HepG2 (cell line): ENCODE data around the gene HTRA2. TPM values are rescaled to one million over a fixed set of nuclear protein-coding genes. Genes with fewer than 3 reads are reported as not detected.

Source experiments
- AGO1 ChIP-seq: fragments of 200-400 bp; formaldehyde crosslinking; IDR thresholded peaks from 2 replicates; pipeline ENCODE4 v1.6.1; 2017; ENCODE audit warnings: mild to moderate bottlenecking, low read depth, low read length, moderate library complexity; ENCODE audit not compliant: poor library complexity, severe bottlenecking
- BRD4 ChIP-seq: sonication (generic); formaldehyde crosslinking; IDR thresholded peaks from 2 replicates; pipeline ENCODE4 v1.4.0; 2020; ENCODE audit warnings: missing genetic modification reagents
- HNRNPL ChIP-seq: fragments of 200-400 bp; formaldehyde crosslinking; IDR thresholded peaks from 2 replicates; pipeline ENCODE4 v1.6.1; 2017; ENCODE audit warnings: mild to moderate bottlenecking, low read depth, low read length
- HNRNPLL ChIP-seq: fragments of 200-400 bp; formaldehyde crosslinking; IDR thresholded peaks from 2 replicates; pipeline ENCODE4 v1.6.1; 2017; ENCODE audit warnings: mild to moderate bottlenecking, low read depth, low read length; ENCODE audit not compliant: poor library complexity, severe bottlenecking
- SP1 ChIP-seq, 2 experiments: fragments of 450-650 bp in 1 of 2; sonication (generic) in 1 of 2; formaldehyde crosslinking in 1 of 2; IDR thresholded peaks; 2 replicates each; pipeline versions ENCODE4 v1.4.0 to v1.6.1; 2016 to 2020; ENCODE audit warnings: missing genetic modification reagents in 1 of 2
- TGIF2 ChIP-seq: IDR thresholded peaks from 2 replicates; pipeline ENCODE4 v1.6.1; 2016; ENCODE audit warnings: control low read depth, missing compliant biosample characterization
- ZFP36L2 ChIP-seq: sonication (generic); formaldehyde crosslinking; IDR thresholded peaks from 2 replicates; pipeline ENCODE4 v1.4.0; 2020; ENCODE audit warnings: missing genetic modification reagents
- ZFP37 ChIP-seq: sonication (generic); formaldehyde crosslinking; IDR thresholded peaks from 2 replicates; pipeline ENCODE4 v1.4.0; 2020; ENCODE audit warnings: missing genetic modification reagents, borderline replicate concordance
- ZFP82 ChIP-seq: sonication (generic); formaldehyde crosslinking; IDR thresholded peaks from 2 replicates; pipeline ENCODE4 v1.5.1; 2020; ENCODE audit warnings: mild to moderate bottlenecking, missing genetic modification reagents, borderline replicate concordance
- ZNF207 ChIP-seq: fragments of 450-650 bp; IDR thresholded peaks from 2 replicates; pipeline ENCODE4 v1.6.1; 2016; ENCODE audit warnings: antibody characterized with exemption, borderline replicate concordance
- ZNF543 ChIP-seq: sonication (generic); formaldehyde crosslinking; IDR thresholded peaks from 2 replicates; pipeline ENCODE4 v1.4.0; 2020; ENCODE audit warnings: mild to moderate bottlenecking, missing genetic modification reagents
- ZNF556 ChIP-seq: sonication (generic); formaldehyde crosslinking; IDR thresholded peaks from 2 replicates; pipeline ENCODE4 v1.4.0; 2020; ENCODE audit warnings: mild to moderate bottlenecking, missing genetic modification reagents, borderline replicate concordance
- ZNF564 ChIP-seq: sonication (generic); formaldehyde crosslinking; IDR thresholded peaks from 2 replicates; pipeline ENCODE4 v1.8.1; 2023; ENCODE audit warnings: mild to moderate bottlenecking, missing genetic modification reagents
- ZNF768 ChIP-seq: sonication (generic); formaldehyde crosslinking; IDR thresholded peaks from 2 replicates; pipeline ENCODE4 v1.4.0; 2020; ENCODE audit warnings: missing genetic modification reagents
- polyA plus RNA-seq, 8 experiments: library from polyadenylated mRNA; depleted of rRNA in 3 of 8; stranded (reverse) in 7 of 8; unstranded in 1 of 8; fragments of >200 nt; fragmentation: Illumina TruSeq in 4 of 8; extraction: Trizol in 4 of 8; gene quantifications; 2 replicates each; pipeline versions ENCODE4 v1.2.1 to v1.2.3, GENCODE V29; 2011 to 2016; ENCODE audit warnings: low read depth in 4 of 8, missing spikeins in 1 of 8, mixed read lengths in 1 of 8; ENCODE audit not compliant: insufficient read depth in 1 of 8
- total RNA-seq, 5 experiments: library from RNA; depleted of rRNA; stranded (reverse); fragments of >200 nt; fragmentation: Illumina TruSeq; extraction: Trizol; gene quantifications; 2 replicates each; pipeline ENCODE4 v1.2.3, GENCODE V29; 2016; ENCODE audit warnings: low read depth in 1 of 5
- TF ChIP-seq, protein P1 (sequence below): sonication (generic); formaldehyde crosslinking; IDR thresholded peaks from 2 replicates; pipeline ENCODE4 v1.8.0; 2022; ENCODE audit warnings: mild to moderate bottlenecking, missing genetic modification reagents, moderate library complexity
- TF ChIP-seq, protein P2 (sequence below): sonication (generic); formaldehyde crosslinking; IDR thresholded peaks from 2 replicates; pipeline ENCODE4 v1.4.0; 2020; ENCODE audit warnings: missing genetic modification reagents
- TF ChIP-seq, protein P3 (sequence below): sonication (generic); formaldehyde crosslinking; IDR thresholded peaks from 2 replicates; pipeline ENCODE4 v1.5.1; 2020; ENCODE audit warnings: mild to moderate bottlenecking, missing genetic modification reagents, moderate library complexity
- TF ChIP-seq, protein P4 (sequence below): sonication (generic); formaldehyde crosslinking; IDR thresholded peaks from 2 replicates; pipeline ENCODE4 v1.5.1; 2020; ENCODE audit warnings: missing genetic modification reagents, mild to moderate bottlenecking, borderline replicate concordance
- TF ChIP-seq, protein P5 (sequence below): sonication (generic); formaldehyde crosslinking; IDR thresholded peaks from 2 replicates; pipeline ENCODE4 v1.9.0; 2021; ENCODE audit warnings: missing genetic modification reagents, mild to moderate bottlenecking, borderline replicate concordance

HTRA2 gene
- total and polyA plus RNA-seq, 2 of the 13 experiments (the other 11 are each of a cell fraction or from before 2014, with no cell fraction given), result 47.7 to 50.3 TPM

DNA sequence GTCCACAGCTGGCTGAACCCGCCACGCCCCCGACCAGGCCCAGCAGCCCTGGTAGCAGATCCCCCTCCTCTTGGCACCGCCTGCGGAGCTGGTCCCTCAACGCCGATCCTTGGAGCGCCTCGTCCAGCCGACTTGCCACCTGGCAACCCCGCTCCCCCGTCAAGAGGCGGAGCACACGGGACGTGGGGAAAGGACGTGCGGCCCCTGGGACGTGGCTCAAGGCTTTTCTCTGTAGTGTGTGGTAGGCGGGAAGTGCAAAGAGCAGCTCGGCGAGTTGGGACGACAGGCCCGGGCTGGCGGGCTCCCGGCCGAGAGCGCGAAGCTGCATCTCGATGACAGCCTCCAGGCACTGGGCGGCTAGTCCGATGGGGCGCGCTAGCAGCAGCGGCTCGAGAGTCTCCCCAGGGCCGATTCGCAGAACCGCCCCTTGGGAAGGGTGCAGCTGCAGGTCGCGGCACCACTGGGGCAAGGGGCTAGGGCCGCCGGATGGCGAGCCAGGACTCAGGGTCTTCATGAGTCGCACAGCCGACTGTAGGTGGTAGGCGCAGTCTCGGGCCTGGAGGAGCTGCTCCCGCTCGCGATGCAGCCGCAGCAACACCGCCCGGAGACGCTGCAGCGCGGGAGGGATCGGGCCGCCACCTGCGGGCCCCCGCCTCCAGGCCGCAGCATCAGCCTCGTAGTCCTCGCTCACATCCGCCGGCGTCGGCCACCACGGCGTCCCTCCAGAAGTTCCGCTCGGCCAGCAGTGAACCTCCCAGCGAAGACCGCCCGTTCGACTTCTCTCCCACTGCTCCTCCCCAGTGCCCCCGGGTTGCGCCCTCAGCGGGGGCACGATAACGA lies 47.6 kb upstream of the HTRA2 start (continued):
- 0 out of 2 replicates have a peak, but pooled peaks have one; percentile 19 for TF ChIP-seq TGIF2 (CRISPR knock-in tag)
- TF ChIP-seq ZNF543 (CRISPR knock-in tag), result peak; percentile 96; the same call in 1 of the 2 replicates
- TF ChIP-seq, protein P1, sequence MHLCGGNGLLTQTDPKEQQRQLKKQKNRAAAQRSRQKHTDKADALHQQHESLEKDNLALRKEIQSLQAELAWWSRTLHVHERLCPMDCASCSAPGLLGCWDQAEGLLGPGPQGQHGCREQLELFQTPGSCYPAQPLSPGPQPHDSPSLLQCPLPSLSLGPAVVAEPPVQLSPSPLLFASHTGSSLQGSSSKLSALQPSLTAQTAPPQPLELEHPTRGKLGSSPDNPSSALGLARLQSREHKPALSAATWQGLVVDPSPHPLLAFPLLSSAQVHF (CRISPR knock-in tag), result 0 out of 2 replicates have a peak, but pooled peaks have one; percentile 55
- TF ChIP-seq BRD4 (CRISPR knock-in tag), result peak; percentile 92
- peak; percentile 57; the same call in 1 of the 2 replicates for TF ChIP-seq ZNF768 (CRISPR knock-in tag)
- TF ChIP-seq ZFP82 (CRISPR knock-in tag), result peak; percentile 98; the same call in 1 of the 2 replicates
- TF ChIP-seq, protein P2, sequence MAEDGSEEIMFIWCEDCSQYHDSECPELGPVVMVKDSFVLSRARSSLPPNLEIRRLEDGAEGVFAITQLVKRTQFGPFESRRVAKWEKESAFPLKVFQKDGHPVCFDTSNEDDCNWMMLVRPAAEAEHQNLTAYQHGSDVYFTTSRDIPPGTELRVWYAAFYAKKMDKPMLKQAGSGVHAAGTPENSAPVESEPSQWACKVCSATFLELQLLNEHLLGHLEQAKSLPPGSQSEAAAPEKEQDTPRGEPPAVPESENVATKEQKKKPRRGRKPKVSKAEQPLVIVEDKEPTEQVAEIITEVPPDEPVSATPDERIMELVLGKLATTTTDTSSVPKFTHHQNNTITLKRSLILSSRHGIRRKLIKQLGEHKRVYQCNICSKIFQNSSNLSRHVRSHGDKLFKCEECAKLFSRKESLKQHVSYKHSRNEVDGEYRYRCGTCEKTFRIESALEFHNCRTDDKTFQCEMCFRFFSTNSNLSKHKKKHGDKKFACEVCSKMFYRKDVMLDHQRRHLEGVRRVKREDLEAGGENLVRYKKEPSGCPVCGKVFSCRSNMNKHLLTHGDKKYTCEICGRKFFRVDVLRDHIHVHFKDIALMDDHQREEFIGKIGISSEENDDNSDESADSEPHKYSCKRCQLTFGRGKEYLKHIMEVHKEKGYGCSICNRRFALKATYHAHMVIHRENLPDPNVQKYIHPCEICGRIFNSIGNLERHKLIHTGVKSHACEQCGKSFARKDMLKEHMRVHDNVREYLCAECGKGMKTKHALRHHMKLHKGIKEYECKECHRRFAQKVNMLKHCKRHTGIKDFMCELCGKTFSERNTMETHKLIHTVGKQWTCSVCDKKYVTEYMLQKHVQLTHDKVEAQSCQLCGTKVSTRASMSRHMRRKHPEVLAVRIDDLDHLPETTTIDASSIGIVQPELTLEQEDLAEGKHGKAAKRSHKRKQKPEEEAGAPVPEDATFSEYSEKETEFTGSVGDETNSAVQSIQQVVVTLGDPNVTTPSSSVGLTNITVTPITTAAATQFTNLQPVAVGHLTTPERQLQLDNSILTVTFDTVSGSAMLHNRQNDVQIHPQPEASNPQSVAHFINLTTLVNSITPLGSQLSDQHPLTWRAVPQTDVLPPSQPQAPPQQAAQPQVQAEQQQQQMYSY (CRISPR knock-in tag), result no peak
- 0 out of 2 replicates have a peak, but pooled peaks have one; percentile 50 for TF ChIP-seq HNRNPL
- TF ChIP-seq, protein P3, sequence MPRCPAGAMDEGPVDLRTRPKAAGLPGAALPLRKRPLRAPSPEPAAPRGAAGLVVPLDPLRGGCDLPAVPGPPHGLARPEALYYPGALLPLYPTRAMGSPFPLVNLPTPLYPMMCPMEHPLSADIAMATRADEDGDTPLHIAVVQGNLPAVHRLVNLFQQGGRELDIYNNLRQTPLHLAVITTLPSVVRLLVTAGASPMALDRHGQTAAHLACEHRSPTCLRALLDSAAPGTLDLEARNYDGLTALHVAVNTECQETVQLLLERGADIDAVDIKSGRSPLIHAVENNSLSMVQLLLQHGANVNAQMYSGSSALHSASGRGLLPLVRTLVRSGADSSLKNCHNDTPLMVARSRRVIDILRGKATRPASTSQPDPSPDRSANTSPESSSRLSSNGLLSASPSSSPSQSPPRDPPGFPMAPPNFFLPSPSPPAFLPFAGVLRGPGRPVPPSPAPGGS, result peak; percentile 91
- peak; percentile 81 for TF ChIP-seq HNRNPLL
- no peak for TF ChIP-seq ZNF207
- TF ChIP-seq ZNF564 (CRISPR knock-in tag), result peak; percentile 83; the same call in 1 of the 2 replicates
- TF ChIP-seq, protein P4, sequence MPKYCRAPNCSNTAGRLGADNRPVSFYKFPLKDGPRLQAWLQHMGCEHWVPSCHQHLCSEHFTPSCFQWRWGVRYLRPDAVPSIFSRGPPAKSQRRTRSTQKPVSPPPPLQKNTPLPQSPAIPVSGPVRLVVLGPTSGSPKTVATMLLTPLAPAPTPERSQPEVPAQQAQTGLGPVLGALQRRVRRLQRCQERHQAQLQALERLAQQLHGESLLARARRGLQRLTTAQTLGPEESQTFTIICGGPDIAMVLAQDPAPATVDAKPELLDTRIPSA (CRISPR knock-in tag), result no peak; the same call in none of the 2 replicates
- TF ChIP-seq ZFP37, result peak; percentile 76; the same call in 1 of the 2 replicates
- peak; percentile 81 for TF ChIP-seq AGO1
- TF ChIP-seq ZFP36L2 (CRISPR knock-in tag), result 0 out of 2 replicates have a peak, but pooled peaks have one; percentile 13
- no peak for TF ChIP-seq SP1 (IDR thresholded peaks at IDR 0.05)
- TF ChIP-seq SP1 (CRISPR knock-in tag; IDR thresholded peaks at IDR 0.05), result no peak
- TF ChIP-seq, protein P5, sequence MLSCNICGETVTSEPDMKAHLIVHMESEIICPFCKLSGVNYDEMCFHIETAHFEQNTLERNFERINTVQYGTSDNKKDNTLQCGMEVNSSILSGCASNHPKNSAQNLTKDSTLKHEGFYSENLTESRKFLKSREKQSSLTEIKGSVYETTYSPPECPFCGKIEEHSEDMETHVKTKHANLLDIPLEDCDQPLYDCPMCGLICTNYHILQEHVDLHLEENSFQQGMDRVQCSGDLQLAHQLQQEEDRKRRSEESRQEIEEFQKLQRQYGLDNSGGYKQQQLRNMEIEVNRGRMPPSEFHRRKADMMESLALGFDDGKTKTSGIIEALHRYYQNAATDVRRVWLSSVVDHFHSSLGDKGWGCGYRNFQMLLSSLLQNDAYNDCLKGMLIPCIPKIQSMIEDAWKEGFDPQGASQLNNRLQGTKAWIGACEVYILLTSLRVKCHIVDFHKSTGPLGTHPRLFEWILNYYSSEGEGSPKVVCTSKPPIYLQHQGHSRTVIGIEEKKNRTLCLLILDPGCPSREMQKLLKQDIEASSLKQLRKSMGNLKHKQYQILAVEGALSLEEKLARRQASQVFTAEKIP (CRISPR knock-in tag), result no peak
- TF ChIP-seq ZNF556 (CRISPR knock-in tag), result 0 out of 2 replicates have a peak, but pooled peaks have one; percentile 23
